Muscle of arm (tissue), 12 donors: ENCODE measurements around the gene CASP14. TPM values are rescaled to one million over a fixed set of nuclear protein-coding genes. Genes with fewer than 3 reads are reported as not detected.
A peak's percentile ranks its signal among the peaks of the same experiment; 100 is the strongest.
"Not testable (repeated sequence)": the region's sequence is repeated elsewhere in the genome, so short reads cannot be mapped to it uniquely, and the experiment has no call there.

ENCODE experiments used
- DNase-seq: peaks from one replicate; pipeline ENCODE4 v3.0.0-alpha.2; 2013
- polyA plus RNA-seq, 12 donors: library from polyadenylated mRNA; unstranded; fragments of 120-200 nt; gene quantifications; one replicate each; pipeline ENCODE4 v1.2.1, GENCODE V29; 2013; ENCODE audit not compliant: insufficient read length in 12 of 12

Gene CASP14
- polyA plus RNA-seq, 12 donors = 0.04 to 3.6 (median 1.3) TPM; not detected in 7

- DNase-seq = not testable (repeated sequence)
Measured at GRCh38 chr19:15070386-15070785, 21.1 kb downstream of the CASP14 start.

- DNase-seq = no peak
Measured at GRCh38 chr19:15072930-15073647, 23.8 kb downstream of the CASP14 start.

- no peak for DNase-seq
Measured at GRCh38 chr19:15074371-15074770, 25.1 kb downstream of the CASP14 start.

GRCh38 chr19:15075806-15076205, 26.5 kb downstream of the CASP14 start:
- DNase-seq = no peak

GRCh38 chr19:15080002-15080401, 30.7 kb downstream of the CASP14 start:
- not testable (repeated sequence) for DNase-seq

GRCh38 chr19:15081911-15082310, 32.6 kb downstream of the CASP14 start, which contains the start of gene OR1I1:
Gene OR1I1 (plus strand): TSS chr19:15082211. CDS start chr19:15087066, 4,855 bp downstream.
- DNase-seq = no peak

GRCh38 chr19:15087182-15087581, 37.9 kb downstream of the CASP14 start:
- no peak for DNase-seq

GRCh38 chr19:15091918-15092753, 42.9 kb downstream of the CASP14 start:
- peak; percentile 76 for DNase-seq

GRCh38 chr19:15093001-15093400, 43.7 kb downstream of the CASP14 start:
- DNase-seq = no peak

- no peak for DNase-seq
Measured at GRCh38 chr19:15096223-15096622, 46.9 kb downstream of the CASP14 start.

GRCh38 chr19:15097980-15098379, 48.7 kb downstream of the CASP14 start:
- not testable (repeated sequence) for DNase-seq

- no peak for DNase-seq
Measured at GRCh38 chr19:15098460-15098859, 49.2 kb downstream of the CASP14 start.

GRCh38 chr19:15099017-15099582, 49.8 kb downstream of the CASP14 start:
- DNase-seq = no peak

- DNase-seq = no peak
Measured at GRCh38 chr19:15101479-15102082, 52.3 kb downstream of the CASP14 start.

GRCh38 chr19:15104003-15104402, 54.7 kb downstream of the CASP14 start:
- no peak for DNase-seq

GRCh38 chr19:15104411-15104810, 55.1 kb downstream of the CASP14 start:
- no peak for DNase-seq

GRCh38 chr19:15105044-15105443, 55.8 kb downstream of the CASP14 start:
- DNase-seq = no peak

GRCh38 chr19:15107061-15108010, 58.1 kb downstream of the CASP14 start, which contains the start of gene SYDE1:
Gene SYDE1 (plus strand): TSS chr19:15107401. CDS start chr19:15107434, 33 bp downstream.
- DNase-seq = peak; percentile 69
